HG02885 (cell line): ENCODE data around the gene NUTF2.
"Not testable (repeated sequence)": the region's sequence is repeated elsewhere in the genome, so short reads cannot be mapped to it uniquely, and the experiment has no call there.

Experiments
- ATAC-seq: cut with Tn5 transposase; IDR thresholded peaks from one replicate; pipeline ENCODE4 v1.9.1; 2021; ENCODE audit warnings: mild to moderate bottlenecking; ENCODE audit not compliant: unreplicated experiment, poor library complexity

NUTF2 gene

GRCh38 chr16:67834242-67834614, 12.5 kb upstream of the NUTF2 start:
- no peak for ATAC-seq

- not testable (repeated sequence) for ATAC-seq
These were observed 9.5 kb upstream of the NUTF2 start for GRCh38 chr16:67837190-67837589.

GRCh38 chr16:67837811-67838210, 8.9 kb upstream of the NUTF2 start:
- no peak for ATAC-seq

GRCh38 chr16:67841198-67841815, 5.4 kb upstream of the NUTF2 start:
- no peak for ATAC-seq

- ATAC-seq, result peak; percentile 62
These were observed 4.8 kb upstream of the NUTF2 start, which contains the start of gene THAP11 for GRCh38 chr16:67841816-67842508. Gene THAP11 (plus strand): TSS chr16:67842320. CDS start chr16:67842555, 235 bp downstream.

GRCh38 chr16:67842509-67843342, 4.0 kb upstream of the NUTF2 start:
- ATAC-seq, result peak; percentile 13

GRCh38 chr16:67843343-67843765, 3.4 kb upstream of the NUTF2 start:
- no peak for ATAC-seq

- no peak for ATAC-seq
These were observed 2.2 kb upstream of the NUTF2 start for GRCh38 chr16:67844497-67844896.

GRCh38 chr16:67845291-67846062, 1.3 kb upstream of the NUTF2 start:
- ATAC-seq, result no peak

- no peak for ATAC-seq
These were observed 742 bp upstream of the NUTF2 start for GRCh38 chr16:67846063-67846319.

- ATAC-seq, result peak; percentile 38
These were observed 530 bp downstream of the NUTF2 start, which contains the start of gene CENPT for GRCh38 chr16:67847064-67847861. Gene CENPT (minus strand): TSS chr16:67847693. CDS start chr16:67833859, 13,834 bp downstream.

GRCh38 chr16:67848118-67848517, 1.4 kb downstream of the NUTF2 start:
- ATAC-seq, result no peak

GRCh38 chr16:67853670-67854069, 6.9 kb downstream of the NUTF2 start:
- no peak for ATAC-seq

- ATAC-seq, result no peak
These were observed 9.1 kb downstream of the NUTF2 start for GRCh38 chr16:67855789-67856188.

- no peak for ATAC-seq
These were observed 10.3 kb downstream of the NUTF2 start for GRCh38 chr16:67856927-67857546.

GRCh38 chr16:67857547-67858233, 11.0 kb downstream of the NUTF2 start:
- no peak for ATAC-seq

GRCh38 chr16:67858500-67858899, 11.8 kb downstream of the NUTF2 start:
- ATAC-seq, result no peak

GRCh38 chr16:67860589-67861398, 14.1 kb downstream of the NUTF2 start:
- ATAC-seq, result no peak
